Upper lobe of left lung (tissue), 4 donors: Measurements from ENCODE around the gene UBL3.

Source experiments
- CTCF ChIP-seq, 6 experiments: fragments of 450-650 bp in 4 of 6; fragments of 200-600 bp in 2 of 6; sonication (generic) in 2 of 6; IDR thresholded peaks; one replicate each; pipeline ENCODE4 v1.5.1; 2016 to 2019; ENCODE audit warnings: antibody characterized with exemption in 6 of 6
- POLR2A ChIP-seq, 4 donors: fragments of 450-650 bp; IDR thresholded peaks; one replicate each; pipeline ENCODE4 v1.5.1; 2016 to 2017; ENCODE audit warnings: antibody characterized with exemption in 4 of 4, mild to moderate bottlenecking in 2 of 4
- POLR2AphosphoS5 ChIP-seq, 2 donors: sonication (generic); formaldehyde crosslinking; IDR thresholded peaks; one replicate each; pipeline ENCODE4 v1.5.1; 2017; ENCODE audit warnings: antibody characterized with exemption in 2 of 2

- TF ChIP-seq CTCF (IDR thresholded peaks at IDR 0.05) (no peak), POLR2A (IDR thresholded peaks at IDR 0.05) (no peak), POLR2AphosphoS5 (IDR thresholded peaks at IDR 0.05) (no peak)
Observed at GRCh38 chr13:29830000-29830399, 20.4 kb downstream of the UBL3 start.
